Measurements from ENCODE around the gene SH3BP5. TPM values are rescaled to one million over a fixed set of nuclear protein-coding genes. Genes with fewer than 3 reads are reported as not detected.

The SH3BP5 gene
- total RNA-seq, 1 donor from 2014 or later, result 41.1 TPM

DNA sequence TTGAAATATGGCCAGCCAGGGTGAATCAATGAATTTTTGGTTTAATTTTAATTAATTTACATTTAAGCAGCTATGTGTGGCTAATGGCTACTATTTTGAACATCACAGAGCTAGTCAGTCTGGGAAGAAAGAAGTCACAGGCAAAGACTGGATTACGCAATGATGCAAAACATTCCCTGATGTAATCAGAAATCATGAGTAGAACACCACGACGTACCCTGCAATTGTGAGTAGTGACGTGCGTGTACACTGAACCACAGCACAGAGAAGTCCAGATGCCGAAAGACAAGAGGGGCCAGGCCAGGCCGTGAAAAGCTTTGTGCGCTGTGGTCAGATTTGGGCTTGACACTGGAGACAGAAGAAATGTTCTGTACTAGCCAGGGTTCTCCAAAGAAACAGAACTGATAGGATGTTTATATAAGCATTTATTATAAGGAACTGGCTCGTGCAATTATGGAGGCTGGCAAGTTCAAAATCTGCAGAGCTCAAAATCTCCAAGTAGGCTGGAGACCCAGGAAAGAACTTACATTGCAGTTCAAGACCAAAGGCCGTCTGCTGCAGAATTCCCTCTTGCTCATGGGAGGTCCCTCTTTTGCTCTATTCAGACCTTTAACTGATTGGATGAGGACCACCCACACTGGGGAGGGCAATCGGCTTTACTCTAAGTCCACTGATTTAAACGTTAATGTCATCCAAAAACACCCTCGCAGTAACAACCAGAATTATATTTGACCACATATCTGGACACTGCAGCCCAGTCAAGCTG is 44.6 kb downstream of the SH3BP5 start:
- DNase-seq (ENCODE audit: low spot score), result no peak
- Mint-ChIP-seq H3K4me3 (ENCODE audit: unreplicated experiment) (no peak overlapping the region), H3K27ac (ENCODE audit: unreplicated experiment) (no peak overlapping the region), H3K9me3 (ENCODE audit: unreplicated experiment) (no peaks in the 10 kb centered on the region), H3K27me3 (ENCODE audit: unreplicated experiment) (no peaks in the 10 kb centered on the region), H3K36me3 (ENCODE audit: low read depth, unreplicated experiment) (peaks cover 24% of the 10 kb centered on the region), H3K4me1 (ENCODE audit: unreplicated experiment) (peaks cover 31% of the 10 kb centered on the region)
- no peak for TF ChIP-seq CTCF (IDR thresholded peaks at IDR 0.05; ENCODE audit: unreplicated experiment)

DNA sequence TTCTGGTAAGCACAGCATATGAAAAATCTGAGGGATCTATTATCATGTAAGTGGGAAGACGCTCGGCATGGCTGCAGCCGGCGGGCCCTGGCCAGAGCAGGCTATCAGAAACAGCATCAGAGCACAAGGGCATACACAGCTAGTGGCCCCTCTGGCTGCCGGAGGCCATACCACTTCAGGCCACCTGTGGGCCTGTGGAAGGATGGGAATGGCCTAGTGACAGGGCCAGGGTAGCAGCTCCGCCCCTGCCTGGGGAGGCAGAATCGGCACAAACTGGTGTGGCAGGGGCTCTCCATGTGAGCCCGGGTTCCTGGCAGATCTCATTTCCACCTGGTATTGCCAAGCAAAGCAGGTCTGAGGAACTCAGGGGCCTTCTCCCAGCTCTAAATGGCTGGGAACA is 46.4 kb downstream of the SH3BP5 start:
- H3K36me3 Mint-ChIP-seq (ENCODE audit: low read depth, unreplicated experiment), result peaks cover 17% of the 10 kb centered on the region

DNA sequence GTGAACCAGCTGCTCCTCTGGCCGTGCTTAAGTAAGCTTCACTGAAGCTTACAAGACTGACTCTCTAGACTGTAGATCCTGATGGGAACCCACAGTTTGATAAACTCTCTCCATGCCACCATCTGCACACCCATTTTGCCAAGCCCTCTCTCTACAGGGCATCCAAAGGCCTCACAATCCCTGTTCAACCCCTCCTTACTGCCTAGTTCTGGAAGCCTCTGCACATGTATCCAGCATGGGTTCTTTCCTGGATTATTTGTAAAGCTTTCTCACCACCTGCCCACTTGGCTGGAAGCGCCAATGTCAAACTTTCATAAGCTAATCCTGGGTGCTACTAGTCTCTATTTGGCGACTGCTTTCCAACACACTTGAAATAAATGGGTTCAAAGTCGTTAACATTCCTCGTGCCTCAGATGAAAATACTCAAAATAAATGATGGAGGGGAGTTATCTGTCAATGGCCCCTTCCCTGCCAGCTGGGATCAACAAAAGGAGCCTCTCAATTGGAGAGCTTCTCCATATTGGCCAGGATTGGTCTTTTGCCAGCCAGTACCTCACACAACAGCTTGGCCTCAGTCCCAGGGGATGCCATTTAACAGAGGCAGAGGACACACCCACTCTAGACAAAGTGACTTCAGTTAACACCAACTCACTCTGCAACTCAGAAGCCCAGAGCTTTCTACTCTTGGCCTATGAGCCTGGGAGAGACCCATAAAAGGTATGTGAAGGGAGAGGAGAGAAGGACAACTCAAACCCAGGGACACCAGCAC is 48.1 kb downstream of the SH3BP5 start:
- H3K27ac Mint-ChIP-seq (ENCODE audit: unreplicated experiment), result no peak overlapping the region
- peaks cover 14% of the 10 kb centered on the region for H3K36me3 Mint-ChIP-seq (ENCODE audit: low read depth, unreplicated experiment)
- no peaks in the 10 kb centered on the region for H3K9me3 Mint-ChIP-seq (ENCODE audit: unreplicated experiment)
- peaks cover 35% of the 10 kb centered on the region for H3K4me1 Mint-ChIP-seq (ENCODE audit: unreplicated experiment)
- no peak for DNase-seq (ENCODE audit: low spot score)
- TF ChIP-seq CTCF (IDR thresholded peaks at IDR 0.05; ENCODE audit: unreplicated experiment), result no peak
- no peaks in the 10 kb centered on the region for H3K27me3 Mint-ChIP-seq (ENCODE audit: unreplicated experiment)
- H3K4me3 Mint-ChIP-seq (ENCODE audit: unreplicated experiment), result no peak overlapping the region

More for the DNA sequence above, 46.4 kb downstream of the SH3BP5 start:
- Mint-ChIP-seq H3K4me3 (ENCODE audit: unreplicated experiment) (peak overlapping the region; percentile 26), H3K27ac (ENCODE audit: unreplicated experiment) (no peak overlapping the region), H3K27me3 (ENCODE audit: unreplicated experiment) (no peaks in the 10 kb centered on the region), H3K4me1 (ENCODE audit: unreplicated experiment) (peaks cover 29% of the 10 kb centered on the region), H3K9me3 (ENCODE audit: unreplicated experiment) (no peaks in the 10 kb centered on the region)
- DNase-seq (ENCODE audit: low spot score), result no peak
- no peak for TF ChIP-seq CTCF (IDR thresholded peaks at IDR 0.05; ENCODE audit: unreplicated experiment)

DNA sequence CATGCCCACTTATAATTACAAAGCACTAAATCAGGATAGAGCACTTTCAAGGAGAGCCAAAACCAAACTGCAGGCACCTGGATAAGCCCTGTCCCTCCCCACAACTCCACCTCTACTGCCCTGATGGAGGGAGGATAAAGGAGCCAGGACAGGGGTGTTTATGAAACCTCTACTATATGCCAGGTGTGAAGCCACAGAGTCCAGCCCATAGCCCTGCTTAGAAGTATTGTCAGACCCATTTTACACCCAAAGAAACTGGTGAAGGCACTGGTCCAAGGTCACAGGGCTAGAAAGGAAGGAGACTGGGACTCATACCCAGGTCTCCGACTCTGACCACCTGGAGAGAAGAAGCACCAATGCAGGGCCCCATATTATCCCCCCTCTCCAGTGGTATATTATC is 48.7 kb downstream of the SH3BP5 start:
- no peak for TF ChIP-seq CTCF (IDR thresholded peaks at IDR 0.05; ENCODE audit: unreplicated experiment)
- DNase-seq (ENCODE audit: low spot score), result no peak
- H3K27me3 Mint-ChIP-seq (ENCODE audit: unreplicated experiment), result no peaks in the 10 kb centered on the region
- H3K36me3 Mint-ChIP-seq (ENCODE audit: low read depth, unreplicated experiment), result peaks cover 8% of the 10 kb centered on the region
- H3K4me1 Mint-ChIP-seq (ENCODE audit: unreplicated experiment), result peaks cover 29% of the 10 kb centered on the region
- H3K27ac Mint-ChIP-seq (ENCODE audit: unreplicated experiment), result no peak overlapping the region
- no peak overlapping the region for H3K4me3 Mint-ChIP-seq (ENCODE audit: unreplicated experiment)
- H3K9me3 Mint-ChIP-seq (ENCODE audit: unreplicated experiment), result no peaks in the 10 kb centered on the region

- no peak for DNase-seq (ENCODE audit: low spot score)
- H3K9me3 Mint-ChIP-seq (ENCODE audit: unreplicated experiment), result no peaks in the 10 kb centered on the region
- no peak overlapping the region for H3K27ac Mint-ChIP-seq (ENCODE audit: unreplicated experiment)
- peaks cover 22% of the 10 kb centered on the region for H3K4me1 Mint-ChIP-seq (ENCODE audit: unreplicated experiment)
- no peak for TF ChIP-seq CTCF (IDR thresholded peaks at IDR 0.05; ENCODE audit: unreplicated experiment)
- peaks cover 6% of the 10 kb centered on the region for H3K36me3 Mint-ChIP-seq (ENCODE audit: low read depth, unreplicated experiment)
- no peaks in the 10 kb centered on the region for H3K27me3 Mint-ChIP-seq (ENCODE audit: unreplicated experiment)
- H3K4me3 Mint-ChIP-seq (ENCODE audit: unreplicated experiment), result no peak overlapping the region
Measured at GRCh38 chr3:15281817-15282216, 50.6 kb downstream of the SH3BP5 start.
